Prostate gland (tissue), 2 donors: ENCODE data around the gene MVB12B. TPM values are rescaled to one million over a fixed set of nuclear protein-coding genes. Genes with fewer than 3 reads are reported as not detected.

Experiments used
- DNase-seq: peaks from one replicate; pipeline ENCODE4 v3.0.0-alpha.2; 2019; ENCODE audit warnings: low spot score
- H3K27ac ChIP-seq, 2 donors: fragments of 200-600 bp; sonication (generic); 2 replicates each; pipeline ENCODE4 v1.5.1; 2017 to 2019
- H3K27me3 ChIP-seq: fragments of 200-600 bp; sonication (generic); replicated peaks from 2 replicates; pipeline ENCODE4 v1.5.1; 2019; ENCODE audit not compliant: insufficient read depth
- H3K36me3 ChIP-seq, 2 donors: fragments of 200-600 bp; sonication (generic); 1 replicate in 1 of 2; 2 replicates in 1 of 2; pipeline versions ENCODE4 v1.5.1 to v1.8.1; 2017 to 2019
- H3K4me1 ChIP-seq: fragments of 200-600 bp; sonication (generic); replicated peaks from 2 replicates; pipeline ENCODE4 v1.5.1; 2019
- H3K4me3 ChIP-seq, 2 donors: fragments of 200-600 bp; sonication (generic); 2 replicates each; pipeline ENCODE4 v1.5.1; 2017 to 2019
- H3K9me3 ChIP-seq: fragments of 200-600 bp; sonication (generic); 2 replicates; pipeline ENCODE4 v1.5.1; 2017
- POLR2A ChIP-seq: fragments of 450-650 bp; IDR thresholded peaks from one replicate; pipeline ENCODE4 v1.6.1; 2016; ENCODE audit warnings: antibody characterized with exemption, mild to moderate bottlenecking
- POLR2AphosphoS5 ChIP-seq: sonication (generic); formaldehyde crosslinking; IDR thresholded peaks from one replicate; pipeline ENCODE4 v1.6.1; 2017; ENCODE audit warnings: antibody characterized with exemption
- WGBS: methylation state at CpG from one replicate; pipeline ENCODE4 v1.1.5; 2018; 5-methylcytosine and 5-hydroxymethylcytosine counted together
- intact Hi-C: fragments of 100-400 bp; cut with DNase I; formaldehyde crosslinking; loops from one replicate; pipeline ENCODE4 v1.14.2; 2022
- total RNA-seq, 2 donors: library from RNA; depleted of rRNA; stranded (reverse); fragments of >200 nt; gene quantifications; one replicate each; pipeline ENCODE4 v1.1.0, GENCODE V29; 2016
- TF ChIP-seq, protein P1 (sequence below), 4 experiments: fragments of 200-600 bp in 2 of 4; fragments of 450-650 bp in 2 of 4; sonication (generic) in 2 of 4; IDR thresholded peaks; 1 replicate in 3 of 4; 2 replicates in 1 of 4; pipeline ENCODE4 v1.5.1; 2016 to 2019; ENCODE audit warnings: antibody characterized with exemption in 4 of 4, mild to moderate bottlenecking in 2 of 4, moderate library complexity in 2 of 4

The MVB12B gene
- total RNA-seq, 2 donors from 2014 or later = 17.3 to 28.4 TPM

- TF ChIP-seq, protein P1, sequence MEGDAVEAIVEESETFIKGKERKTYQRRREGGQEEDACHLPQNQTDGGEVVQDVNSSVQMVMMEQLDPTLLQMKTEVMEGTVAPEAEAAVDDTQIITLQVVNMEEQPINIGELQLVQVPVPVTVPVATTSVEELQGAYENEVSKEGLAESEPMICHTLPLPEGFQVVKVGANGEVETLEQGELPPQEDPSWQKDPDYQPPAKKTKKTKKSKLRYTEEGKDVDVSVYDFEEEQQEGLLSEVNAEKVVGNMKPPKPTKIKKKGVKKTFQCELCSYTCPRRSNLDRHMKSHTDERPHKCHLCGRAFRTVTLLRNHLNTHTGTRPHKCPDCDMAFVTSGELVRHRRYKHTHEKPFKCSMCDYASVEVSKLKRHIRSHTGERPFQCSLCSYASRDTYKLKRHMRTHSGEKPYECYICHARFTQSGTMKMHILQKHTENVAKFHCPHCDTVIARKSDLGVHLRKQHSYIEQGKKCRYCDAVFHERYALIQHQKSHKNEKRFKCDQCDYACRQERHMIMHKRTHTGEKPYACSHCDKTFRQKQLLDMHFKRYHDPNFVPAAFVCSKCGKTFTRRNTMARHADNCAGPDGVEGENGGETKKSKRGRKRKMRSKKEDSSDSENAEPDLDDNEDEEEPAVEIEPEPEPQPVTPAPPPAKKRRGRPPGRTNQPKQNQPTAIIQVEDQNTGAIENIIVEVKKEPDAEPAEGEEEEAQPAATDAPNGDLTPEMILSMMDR (IDR thresholded peaks at IDR 0.05) = no peak
- peaks cover 14% of the 10 kb centered on the region for H3K27me3 ChIP-seq
- 68% methylated on average over 5 of the region's 5 CpGs for WGBS
Measured at GRCh38 chr9:126509718-126510117, 183.1 kb downstream of the MVB12B start.

GRCh38 chr9:126510564-126510963, 183.9 kb downstream of the MVB12B start:
- intact Hi-C loops = no loop called here
- 79% methylated on average over 6 of the region's 6 CpGs for WGBS

More at GRCh38 chr9:126509718-126510117, 183.1 kb downstream of the MVB12B start:
- H3K4me3 ChIP-seq = no peak overlapping the region
- intact Hi-C loops = loop anchor here (10.0 kb wide), 2 partner anchors 105 to 195 kb away; partner anchors contain the start of gene LMX1B
- no peaks in the 10 kb centered on the region for H3K4me1 ChIP-seq
- no peaks in the 10 kb centered on the region for H3K36me3 ChIP-seq
- no peaks in the 10 kb centered on the region for H3K9me3 ChIP-seq
- no peak overlapping the region for H3K27ac ChIP-seq
- no peak for DNase-seq

GRCh38 chr9:126511411-126511810, 184.8 kb downstream of the MVB12B start:
- Histone ChIP-seq H3K4me1 (no peaks in the 10 kb centered on the region), H3K9me3 (no peaks in the 10 kb centered on the region), H3K27me3 (peaks cover 18% of the 10 kb centered on the region), H3K4me3 (no peak overlapping the region), H3K36me3 (no peaks in the 10 kb centered on the region), H3K27ac (no peak overlapping the region)
- intact Hi-C loops = no loop called here
- TF ChIP-seq, protein P1 (IDR thresholded peaks at IDR 0.05) = no peak
- TF ChIP-seq POLR2A (no peak), POLR2AphosphoS5 (no peak)
- DNase-seq = no peak

More at GRCh38 chr9:126510564-126510963, 183.9 kb downstream of the MVB12B start:
- H3K27me3 ChIP-seq = peaks cover 14% of the 10 kb centered on the region
- no peak for TF ChIP-seq POLR2AphosphoS5
- DNase-seq = no peak
- no peak overlapping the region for H3K27ac ChIP-seq
- no peaks in the 10 kb centered on the region for H3K9me3 ChIP-seq
- no peaks in the 10 kb centered on the region for H3K4me1 ChIP-seq
- no peaks in the 10 kb centered on the region for H3K36me3 ChIP-seq
- H3K4me3 ChIP-seq = no peak overlapping the region

DNA sequence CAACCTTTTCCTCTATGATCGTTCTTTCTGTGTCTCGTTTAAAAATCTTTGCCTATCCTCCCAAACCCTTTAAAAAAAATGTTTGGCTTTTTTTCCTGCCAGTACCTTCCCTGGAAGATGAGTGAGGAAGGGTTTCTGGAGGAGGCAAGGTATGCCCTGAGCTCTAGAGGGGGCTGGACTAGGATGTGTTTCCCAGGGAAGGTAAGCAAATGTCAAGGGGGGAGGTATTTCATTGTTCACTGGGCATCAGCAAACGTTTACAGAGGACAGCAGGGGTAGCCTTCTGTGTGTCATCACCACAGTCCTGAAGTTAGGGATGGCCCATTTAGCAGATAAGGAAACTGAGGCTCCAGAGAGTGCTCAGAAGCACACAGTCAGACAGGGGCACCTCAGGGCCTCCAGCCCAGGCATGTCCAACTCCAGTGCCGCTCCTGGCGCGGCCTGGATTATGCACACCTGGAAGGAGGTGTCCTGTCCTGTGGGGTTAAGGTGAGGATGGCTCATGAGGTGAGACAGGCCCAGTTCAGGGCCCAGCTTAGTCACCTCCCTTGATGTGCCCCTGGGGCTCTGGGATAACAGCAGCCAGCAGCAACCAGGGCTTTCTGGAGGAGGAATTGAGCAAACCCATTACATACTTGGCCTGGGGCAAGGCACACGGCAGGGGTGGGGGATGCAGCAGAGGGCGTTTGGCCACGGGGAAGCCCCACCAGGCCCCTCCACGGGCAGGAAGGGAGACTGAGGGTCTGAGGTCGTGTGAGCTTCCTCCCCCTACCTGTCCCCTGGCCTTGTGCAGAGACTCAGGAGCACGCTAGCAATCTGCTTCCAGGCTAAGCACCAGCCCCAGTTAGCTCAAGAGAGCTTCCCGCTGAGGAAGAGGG, 186.8 kb downstream of the MVB12B start:
- WGBS = 54% methylated on average over 13 of the region's 13 CpGs
- Histone ChIP-seq H3K36me3 (no peaks in the 10 kb centered on the region), H3K27ac (no peak overlapping the region), H3K4me1 (no peaks in the 10 kb centered on the region), H3K4me3 (no peak overlapping the region), H3K9me3 (no peaks in the 10 kb centered on the region), H3K27me3 (peaks cover 19% of the 10 kb centered on the region)
- TF ChIP-seq POLR2A (no peak), POLR2AphosphoS5 (no peak)
- TF ChIP-seq, protein P1 (IDR thresholded peaks at IDR 0.05) = no peak
- DNase-seq = no peak
- intact Hi-C loops = no loop called here

DNA sequence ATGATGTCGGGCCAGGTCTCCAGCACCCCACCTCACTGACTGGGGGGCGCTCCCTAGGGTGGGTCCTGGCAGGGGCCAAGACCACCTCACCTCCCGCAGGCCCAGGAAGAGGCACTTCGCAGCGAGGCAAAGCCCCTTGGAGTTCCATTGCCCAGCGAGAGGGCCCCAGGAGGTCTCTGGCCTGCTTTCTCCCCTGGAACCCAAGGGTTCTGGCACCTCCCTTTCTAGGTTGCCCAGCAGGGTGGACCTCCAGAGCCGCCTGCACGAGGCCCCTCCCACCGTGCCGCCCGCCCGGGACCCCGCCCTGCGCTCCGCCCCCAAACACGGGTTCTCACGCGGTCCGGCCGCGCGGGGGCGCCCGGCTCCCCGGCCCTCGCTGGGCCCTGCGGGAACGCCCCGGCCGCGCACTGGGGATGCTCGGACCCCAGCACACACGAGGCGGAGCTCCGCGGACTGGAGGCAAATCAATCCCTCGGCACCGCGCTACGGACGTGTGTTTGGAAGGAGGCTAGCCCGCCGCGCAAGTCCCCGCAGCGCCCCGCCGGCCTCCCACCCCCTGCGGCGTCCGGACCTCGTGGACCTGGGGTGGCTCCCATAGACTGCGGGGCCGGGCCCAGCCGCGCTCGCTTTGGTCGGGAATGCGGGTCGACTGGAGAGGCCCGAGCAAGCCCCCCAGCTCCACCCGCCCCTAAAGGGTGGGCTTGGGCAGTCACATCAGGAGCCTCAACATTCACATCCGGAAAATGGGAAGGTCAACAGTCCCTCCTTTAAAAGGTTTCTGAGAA, 187.6 kb downstream of the MVB12B start:
- TF ChIP-seq POLR2A = no peak
- TF ChIP-seq, protein P1 (IDR thresholded peaks at IDR 0.05) = peak in 3 of 4 experiments; percentile 22 to 41 (median 30)
- Histone ChIP-seq H3K4me3 (no peak overlapping the region), H3K27ac (peak overlapping the region in 1 of 2 donors; percentile 29), H3K27me3 (peaks cover 22% of the 10 kb centered on the region), H3K9me3 (no peaks in the 10 kb centered on the region), H3K4me1 (no peaks in the 10 kb centered on the region), H3K36me3 (no peaks in the 10 kb centered on the region)
- DNase-seq = no peak
- 9% methylated on average over 41 of the region's 63 CpGs for WGBS
- intact Hi-C loops = no loop called here
